Measurements from ENCODE around the gene IL13.
"Not testable (repeated sequence)": the region's sequence is repeated elsewhere in the genome, so short reads cannot be mapped to it uniquely, and the experiment has no call there.

- not testable (repeated sequence) for TF ChIP-seq EP300, CTCF (IDR thresholded peaks at IDR 0.05)
Observed at GRCh38 chr5:132691755-132692631, 34.0 kb downstream of the IL13 start.

Measured in tibial nerve (tissue), 4 donors.